HK-2 (cell line): Measurements from ENCODE around the gene HLA-B.
"Not testable (repeated sequence)": the region's sequence is repeated elsewhere in the genome, so short reads cannot be mapped to it uniquely, and the experiment has no call there.

ENCODE experiments used
- DNase-seq: peaks from one replicate; pipeline ENCODE4 v3.0.0-alpha.2; 2018; ENCODE audit not compliant: unreplicated experiment

The HLA-B gene

DNA sequence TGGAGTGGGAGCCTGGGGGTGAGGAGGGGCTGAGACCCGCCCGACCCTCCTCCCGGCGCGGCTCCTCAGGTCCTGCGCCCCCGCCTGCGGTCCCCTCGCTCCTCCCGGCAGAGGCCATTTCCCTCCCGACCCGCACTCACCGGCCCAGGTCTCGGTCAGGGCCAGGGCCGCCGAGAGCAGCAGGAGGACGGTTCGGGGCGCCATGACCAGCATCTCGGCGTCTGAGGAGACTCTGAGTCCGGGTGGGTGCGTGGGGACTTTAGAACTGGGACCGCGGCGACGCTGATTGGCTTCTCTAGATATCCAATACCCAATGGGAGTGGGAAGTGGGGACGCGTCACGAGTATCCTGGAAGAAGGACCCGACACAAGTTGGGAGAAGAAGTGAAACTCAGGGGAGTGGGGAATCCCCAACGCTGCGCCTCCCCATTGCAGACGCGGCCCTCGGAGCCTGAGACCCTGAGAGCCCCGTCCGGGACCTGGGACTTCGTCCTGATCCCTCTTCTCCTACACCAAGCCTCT, at the start of gene HLA-B:
HLA-B (minus strand) TSS at position 234 of the 521 bp plus-strand sequence; CDS start at position 213, 21 bp downstream.
- DNase-seq, result peak; percentile 71

DNA sequence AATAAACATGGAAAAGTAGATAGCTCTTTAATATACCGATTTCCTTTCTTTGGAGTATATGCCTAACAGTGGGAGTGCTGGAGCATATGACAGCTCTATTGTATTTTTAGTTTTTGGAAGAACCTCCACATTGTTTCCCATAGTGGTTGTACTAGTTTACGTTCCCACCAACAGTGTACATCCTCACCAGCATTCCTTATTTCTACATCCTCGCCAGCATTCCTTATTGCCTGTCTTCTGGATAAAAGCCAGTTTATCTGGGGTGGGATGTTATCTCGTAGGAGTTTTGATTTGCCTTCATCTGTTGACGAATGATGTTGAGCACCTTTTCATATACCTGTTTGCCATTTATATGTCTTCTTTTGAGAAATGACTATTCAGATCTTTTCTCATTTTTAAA, 49.0 kb upstream of the HLA-B start:
- no peak for DNase-seq

DNA sequence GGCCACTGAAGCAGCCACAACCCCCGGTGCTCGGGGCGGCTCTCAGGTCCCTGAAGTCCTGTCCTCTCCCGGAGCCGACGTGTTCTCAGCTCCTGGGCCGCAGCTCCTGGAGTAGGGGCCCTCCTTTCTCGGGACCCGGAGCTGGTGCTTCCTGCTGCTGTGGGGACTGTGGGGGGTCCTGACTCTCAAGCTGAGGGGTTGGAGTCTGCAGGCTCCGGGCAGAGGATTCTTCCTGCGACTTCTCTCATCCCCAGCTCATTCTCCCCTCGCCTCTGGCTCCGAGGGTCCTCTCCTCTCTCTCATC, 47.0 kb upstream of the HLA-B start:
- not testable (repeated sequence) for DNase-seq

- DNase-seq, result peak; percentile 93
Measured at GRCh38 chr6:31403283-31404060, 46.5 kb upstream of the HLA-B start, which contains the start of gene MICA. TSS of gene MICA (plus strand) at chr6:31403595. CDS start at chr6:31403633, 38 bp downstream.

GRCh38 chr6:31402324-31403282, 45.6 kb upstream of the HLA-B start:
- no peak for DNase-seq

DNA sequence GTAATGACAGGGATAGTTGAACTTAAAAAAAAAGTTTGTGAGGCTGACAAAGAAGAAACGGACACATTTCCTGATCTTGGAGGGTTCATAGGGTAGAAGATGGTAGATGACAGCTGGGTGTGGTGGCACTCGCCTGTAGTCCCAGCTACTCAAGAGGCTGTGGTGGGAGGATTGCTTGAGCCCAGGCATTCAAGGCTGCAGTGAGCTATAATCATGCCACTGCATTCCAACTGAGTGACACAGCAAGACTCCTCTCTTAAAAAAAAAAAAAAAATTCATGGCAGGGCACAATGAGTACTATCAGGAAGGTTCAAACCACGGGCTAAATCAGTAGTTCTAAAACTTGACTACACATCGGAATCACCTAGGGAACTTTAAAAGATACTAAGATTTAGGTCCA, 44.4 kb upstream of the HLA-B start:
- peak; percentile 65 for DNase-seq

DNA sequence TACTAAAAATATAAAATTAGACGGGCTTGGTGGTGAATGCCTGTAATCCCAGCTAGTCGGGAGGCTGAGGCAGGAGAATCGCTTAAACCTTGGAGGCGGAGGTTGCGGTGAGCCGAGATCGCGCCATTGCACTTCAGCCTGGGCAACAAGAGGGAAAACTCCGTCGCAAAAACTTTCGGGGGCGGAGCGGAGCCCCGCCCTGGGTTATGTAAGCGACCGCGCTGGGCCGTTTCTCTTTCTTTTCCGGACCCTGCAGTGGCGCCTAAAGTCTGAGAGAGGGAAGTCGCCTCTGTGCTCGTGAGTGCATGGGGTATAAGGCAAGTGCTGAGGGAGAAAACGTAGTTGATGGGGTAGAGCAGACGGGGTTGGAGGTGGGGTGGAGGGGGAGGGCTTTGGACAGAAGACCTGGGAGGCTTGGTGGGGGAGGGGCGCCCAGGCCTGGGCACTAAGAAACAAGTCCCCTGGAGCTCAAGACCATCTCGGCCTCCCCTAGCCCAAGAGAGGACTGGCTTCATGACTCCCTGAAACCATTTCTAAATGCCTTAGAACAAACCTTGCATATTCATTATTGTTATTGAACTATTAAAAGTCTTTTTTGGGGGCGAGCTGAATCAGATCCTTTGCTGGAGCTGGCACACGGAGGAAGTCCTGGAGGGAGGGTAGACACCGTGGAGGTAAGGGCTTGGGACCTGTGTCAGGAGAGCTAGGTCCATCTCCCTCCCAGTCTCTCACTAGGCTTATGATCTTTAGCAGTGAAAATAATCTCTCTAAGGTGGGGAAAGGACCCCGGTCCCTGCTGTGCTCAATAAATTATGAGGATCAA, 43.7 kb upstream of the HLA-B start:
- DNase-seq, result peak; percentile 65

DNA sequence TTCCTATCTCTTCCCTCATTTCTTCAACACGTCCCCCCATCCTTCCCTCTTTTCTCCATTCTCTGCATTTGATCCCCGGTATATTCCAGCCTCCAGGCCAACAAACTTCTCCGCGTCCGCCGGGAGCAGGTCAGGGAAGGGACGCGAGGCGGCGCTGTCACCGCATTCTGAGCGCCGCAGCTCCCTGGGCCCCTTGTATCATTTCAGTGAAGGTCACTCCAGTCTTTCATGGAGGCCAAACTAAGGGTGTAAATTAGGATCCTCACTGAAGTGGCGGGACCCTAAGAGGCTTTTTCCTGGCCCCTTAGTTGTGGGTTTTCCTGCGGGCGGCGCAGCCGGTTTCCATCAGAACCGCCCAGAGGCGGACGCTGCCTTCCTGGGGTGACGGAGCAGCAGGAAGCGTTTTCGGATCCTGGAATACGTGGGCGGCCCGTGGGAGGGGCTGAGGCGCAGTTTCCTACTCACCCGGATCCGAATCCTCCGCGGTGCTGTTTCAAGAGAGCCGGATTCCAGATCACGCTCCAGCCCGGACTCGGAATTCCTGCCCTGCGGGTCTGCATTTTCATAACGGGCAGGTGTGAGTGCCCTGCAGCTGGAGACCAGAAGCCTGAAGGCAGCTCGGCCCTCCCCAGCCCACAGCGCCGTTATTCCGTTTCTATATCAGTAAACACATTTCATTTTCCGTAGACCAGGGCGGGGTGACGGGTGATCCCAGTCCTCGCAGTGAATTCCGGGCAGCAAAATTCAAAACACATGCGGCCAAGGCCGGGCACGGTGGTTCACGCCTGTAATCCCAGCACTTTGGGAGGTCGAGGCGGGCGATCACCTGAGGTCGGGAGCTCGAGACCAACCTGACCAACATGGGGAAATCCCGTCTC, 42.8 kb upstream of the HLA-B start:
- DNase-seq, result peak; percentile 88

DNA sequence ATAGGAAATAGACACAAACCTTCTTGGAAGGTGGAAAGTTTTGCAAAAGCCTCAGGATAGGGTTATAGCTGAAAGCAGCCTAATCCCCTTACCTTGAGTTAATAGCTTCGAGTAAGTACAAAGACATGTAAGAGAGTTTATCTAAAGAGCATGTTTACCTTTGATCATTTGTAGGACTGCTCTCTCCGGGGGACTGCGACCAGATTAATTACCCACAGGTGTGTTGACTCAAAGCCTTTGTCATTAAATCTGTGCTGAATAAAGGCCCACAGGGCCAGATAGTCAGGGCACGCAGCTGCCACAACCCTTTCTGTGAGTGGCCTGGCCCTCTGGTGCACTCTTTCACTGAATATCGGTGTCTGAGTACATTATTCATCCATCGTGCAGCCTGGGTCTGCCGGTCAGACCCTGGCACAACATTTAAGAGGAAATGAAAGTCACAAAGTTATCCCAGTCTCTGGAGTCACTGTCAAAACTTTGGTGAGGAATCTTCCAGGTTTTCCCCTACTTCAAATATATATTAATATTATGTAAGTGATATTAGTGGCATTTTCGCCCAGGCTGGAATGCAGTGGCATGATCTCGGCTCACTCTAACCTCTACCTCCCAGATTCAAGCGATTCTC, 41.0 kb upstream of the HLA-B start:
- no peak for DNase-seq

- not testable (repeated sequence) for DNase-seq
Measured at GRCh38 chr6:31397153-31397499, 40.1 kb upstream of the HLA-B start.

- DNase-seq, result peak; percentile 78
Measured at GRCh38 chr6:31396422-31397152, 39.6 kb upstream of the HLA-B start.

DNA sequence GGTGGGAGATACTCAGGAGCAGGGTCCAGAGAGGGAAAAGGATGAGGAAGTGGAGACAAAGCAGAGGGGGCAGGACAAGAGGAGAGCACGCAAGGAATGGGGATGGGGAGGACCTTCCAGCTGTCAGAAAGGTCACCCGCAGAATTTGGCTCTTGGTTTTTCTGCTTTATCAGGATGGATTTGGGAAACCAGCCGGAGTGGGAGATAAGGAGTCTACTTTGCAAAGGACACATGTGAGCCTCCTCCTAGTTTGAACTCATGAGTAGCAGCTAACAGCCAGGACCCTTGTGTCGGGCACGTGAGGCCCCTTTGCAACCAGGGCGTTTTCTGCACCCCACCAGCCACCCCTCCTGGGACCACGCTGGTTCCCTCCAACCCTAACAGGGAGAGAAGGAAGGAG, 38.9 kb upstream of the HLA-B start:
- no peak for DNase-seq

- no peak for DNase-seq
Measured at GRCh38 chr6:31394381-31394780, 37.4 kb upstream of the HLA-B start.

GRCh38 chr6:31393932-31394331, 37.0 kb upstream of the HLA-B start:
- DNase-seq, result no peak

GRCh38 chr6:31389802-31390132, 32.8 kb upstream of the HLA-B start:
- not testable (repeated sequence) for DNase-seq

- not testable (repeated sequence) for DNase-seq
Measured at GRCh38 chr6:31388916-31389801, 32.2 kb upstream of the HLA-B start.

- DNase-seq, result no peak
Measured at GRCh38 chr6:31386977-31387376, 30.0 kb upstream of the HLA-B start.

DNA sequence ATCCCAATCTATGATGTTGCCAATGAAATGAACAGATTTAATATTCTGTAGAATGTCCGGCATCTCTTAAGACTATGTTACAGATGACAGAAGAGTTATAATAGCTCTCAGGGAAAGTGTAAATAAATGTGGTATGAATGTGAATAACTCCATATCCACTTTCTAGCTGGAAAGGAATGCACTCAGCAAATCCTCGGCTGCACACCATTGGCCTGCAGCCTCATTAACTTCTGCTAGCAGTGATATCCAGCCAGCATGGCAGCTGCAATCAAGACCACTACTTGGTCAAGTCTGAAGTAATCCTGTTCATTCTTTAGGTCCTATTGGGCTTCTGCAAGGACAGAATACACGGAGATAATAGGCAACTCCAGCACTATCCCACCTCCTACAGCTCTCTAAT, 29.1 kb upstream of the HLA-B start:
- no peak for DNase-seq

DNA sequence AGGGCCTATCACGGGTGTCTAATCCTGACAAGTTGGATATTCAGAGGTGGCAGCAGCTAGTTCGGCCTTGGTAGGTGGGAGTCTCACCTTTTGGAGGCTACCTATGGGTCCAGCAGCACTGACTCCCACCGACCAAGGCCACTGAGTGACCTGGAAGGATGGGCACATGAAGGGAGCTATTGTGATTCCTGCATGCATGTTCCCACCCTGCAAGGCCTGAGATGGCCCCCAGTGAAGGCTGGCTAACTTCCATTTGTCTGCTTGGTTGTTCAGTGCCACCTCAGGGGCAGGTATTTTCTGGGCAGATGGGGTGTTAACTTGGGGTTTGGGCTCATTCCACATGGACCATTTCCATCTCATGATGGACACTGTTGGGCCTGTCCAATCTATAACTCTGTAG, 28.1 kb upstream of the HLA-B start:
- no peak for DNase-seq
